GM23248 (cell line): Measurements from ENCODE around the gene CTH.
"Not testable (repeated sequence)": the region's sequence is repeated elsewhere in the genome, so short reads cannot be mapped to it uniquely, and the experiment has no call there.

Experiments
- EZH2 ChIP-seq: fragments of 200-600 bp; sonication (generic); IDR thresholded peaks from 2 replicates; pipeline ENCODE4 v1.6.1; 2018; ENCODE audit warnings: antibody characterized with exemption, mild to moderate bottlenecking; ENCODE audit not compliant: insufficient read depth, poor library complexity, severe bottlenecking
- EZH2phosphoT487 ChIP-seq: fragments of 200-600 bp; sonication (generic); IDR thresholded peaks from 2 replicates; pipeline ENCODE4 v1.6.1; 2018; ENCODE audit warnings: antibody characterized with exemption, moderate library complexity, mild to moderate bottlenecking, low read depth; ENCODE audit not compliant: insufficient read depth

GRCh38 chr1:70366425-70366952, 44.6 kb upstream of the CTH start:
- not testable (repeated sequence) for TF ChIP-seq EZH2, EZH2phosphoT487
